Naive thymus-derived CD8-positive, alpha-beta T cell (primary cell): ENCODE measurements around the gene ACOT4. TPM values are rescaled to one million over a fixed set of nuclear protein-coding genes. Genes with fewer than 3 reads are reported as not detected.
A peak's percentile ranks its signal among the peaks of the same experiment; 100 is the strongest.
"Not testable (repeated sequence)": the region's sequence is repeated elsewhere in the genome, so short reads cannot be mapped to it uniquely, and the experiment has no call there.

ENCODE experiments used
- ATAC-seq, 2 donors: fragments of 150-1000 bp; cut with Tn5 transposase in 1 of 2; sonication (Bioruptor Pico), chemical (Tn5 transposase) in 1 of 2; 1 replicate in 1 of 2; 2 replicates in 1 of 2; pipeline ENCODE4 v1.10.0; 2021; ENCODE audit warnings: mild to moderate bottlenecking in 2 of 2, moderate library complexity in 2 of 2
- POLR2A ChIA-PET: fragments of 350-600 bp; sonication (Branson Sonifier 250); formaldehyde crosslinking; loops from one replicate; lab custom pipeline; 2021; ENCODE audit warnings: antibody characterized with exemption; lab: Charles Lee
- DNase-seq, 10 donors: peaks; one replicate each; pipeline versions ENCODE4 v3.0.0 to v3.0.0-alpha.2; 2020 to 2022
- H3K27ac Mint-ChIP-seq, 10 donors: one replicate each; pipeline ENCODE4 v1.8.0; 2020 to 2022; ENCODE audit warnings: mild to moderate bottlenecking in 10 of 10, mixed read lengths in 10 of 10, moderate library complexity in 4 of 10, inconsistent platforms in 1 of 10
- H3K27me3 Mint-ChIP-seq, 5 donors: one replicate each; pipeline ENCODE4 v1.8.0; 2021 to 2022; ENCODE audit warnings: mixed read lengths in 5 of 5
- H3K36me3 Mint-ChIP-seq, 3 donors: one replicate each; pipeline ENCODE4 v1.8.0; 2020 to 2022; ENCODE audit warnings: mixed read lengths in 3 of 3, mild to moderate bottlenecking in 2 of 3, inconsistent platforms in 1 of 3
- H3K4me1 Mint-ChIP-seq, 4 donors: one replicate each; pipeline ENCODE4 v1.8.0; 2021 to 2022; ENCODE audit warnings: mixed read lengths in 4 of 4
- H3K4me3 Mint-ChIP-seq, 10 donors: one replicate each; pipeline ENCODE4 v1.8.0; 2020 to 2022; ENCODE audit warnings: mild to moderate bottlenecking in 10 of 10, mixed read lengths in 10 of 10, moderate library complexity in 6 of 10, inconsistent platforms in 1 of 10
- H3K9me3 Mint-ChIP-seq, 9 donors: one replicate each; pipeline ENCODE4 v1.8.0; 2020 to 2022; ENCODE audit warnings: mixed read lengths in 9 of 9, mild to moderate bottlenecking in 3 of 9, inconsistent platforms in 1 of 9, moderate library complexity in 1 of 9
- polyA plus RNA-seq, 3 donors: library from polyadenylated mRNA; unstranded; fragments of 300-500 nt; fragmentation: Illumina TruSeq; gene quantifications; one replicate each; pipeline ENCODE4 v1.2.3, GENCODE V29; 2021
- total RNA-seq, 8 experiments: library from RNA in 2 of 8; stranded (reverse) in 2 of 8; gene quantifications; one replicate each; pipeline ENCODE4 v1.2.3 and lab custom pipeline; 2021 to 2026

ACOT4 gene
- 1 to 10 TPM in 1 of 2 experiments, under 1 TPM in 1; 0.99 to 1.3 TPM for total RNA-seq
- polyA plus RNA-seq = 1 to 10 TPM; 1.9 to 4.0 (median 2.7) TPM
- total RNA-seq (lab: John Stamatoyannopoulos, UW) = 0 to 0.43 (median 0.24) reads per million in 6 experiments

DNA sequence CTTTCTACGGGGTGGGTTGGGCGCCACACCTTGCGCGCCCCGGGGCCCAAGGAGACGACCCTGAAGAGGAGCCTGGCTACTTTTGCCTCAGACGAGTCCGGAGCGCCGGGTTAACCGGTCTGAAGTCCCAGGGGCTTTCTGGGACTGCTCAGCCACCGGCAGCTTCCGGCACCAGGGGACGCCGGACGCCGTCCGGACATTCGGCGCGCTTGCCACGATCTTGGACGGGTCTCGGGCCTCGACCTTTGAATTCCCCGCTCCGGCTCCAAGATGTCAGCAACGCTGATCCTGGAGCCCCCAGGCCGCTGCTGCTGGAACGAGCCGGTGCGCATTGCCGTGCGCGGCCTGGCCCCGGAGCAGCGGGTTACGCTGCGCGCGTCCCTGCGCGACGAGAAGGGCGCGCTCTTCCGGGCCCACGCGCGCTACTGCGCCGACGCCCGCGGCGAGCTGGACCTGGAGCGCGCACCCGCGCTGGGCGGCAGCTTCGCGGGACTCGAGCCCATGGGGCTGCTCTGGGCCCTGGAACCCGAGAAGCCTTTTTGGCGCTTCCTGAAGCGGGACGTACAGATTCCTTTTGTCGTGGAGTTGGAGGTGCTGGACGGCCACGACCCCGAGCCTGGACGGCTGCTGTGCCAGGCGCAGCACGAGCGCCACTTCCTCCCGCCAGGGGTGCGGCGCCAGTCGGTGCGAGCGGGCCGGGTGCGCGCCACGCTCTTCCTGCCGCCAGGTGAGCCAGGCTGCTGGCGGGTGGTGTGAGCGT is at the start of gene ACOT4:
Gene ACOT4, plus strand, starts transcription at position 184 of the 760 bp plus-strand sequence. Its CDS starts 87 bp downstream, at position 271.
- Mint-ChIP-seq H3K4me1 (peaks cover 5 to 25% (median 7%) of the 10 kb centered on the region in 4 donors), H3K4me3 (peak within 1 kb of the TSS; percentile 68 to 88 (median 78)), H3K36me3 (no peaks in the 10 kb centered on the region), H3K27me3 (no peaks in the 10 kb centered on the region), H3K9me3 (no peaks in the 10 kb centered on the region), H3K27ac (peak within 1 kb of the TSS in 9 of 10 donors; percentile 48 to 89 (median 65))
- DNase-seq = peak; percentile 21 to 71 (median 55)
- POLR2A ChIA-PET = interaction anchor here (0.7 to 3.7 kb wide), 9 partner anchors 13 to 1153 kb away, joined by 3 to 40 read pairs (median 3); partner anchors contain the start of genes ACOT2, ACOT6 and RIOX1
- peak; percentile 87 to 88 for ATAC-seq

DNA sequence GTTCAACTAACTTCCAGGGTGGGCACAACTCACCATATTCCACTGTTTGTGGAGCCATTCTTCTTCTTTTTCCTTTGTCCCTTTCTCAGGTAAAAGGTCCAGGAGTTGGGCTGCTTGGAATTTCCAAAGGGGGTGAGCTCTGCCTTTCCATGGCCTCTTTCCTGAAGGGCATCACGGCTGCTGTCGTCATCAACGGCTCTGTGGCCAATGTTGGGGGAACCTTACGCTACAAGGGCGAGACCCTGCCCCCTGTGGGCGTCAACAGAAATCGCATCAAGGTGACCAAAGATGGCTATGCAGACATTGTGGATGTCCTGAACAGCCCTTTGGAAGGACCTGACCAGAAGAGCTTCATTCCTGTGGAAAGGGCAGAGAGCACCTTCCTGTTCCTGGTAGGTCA is 48.7 kb upstream of the ACOT4 start:
- H3K27ac Mint-ChIP-seq, H3K36me3 Mint-ChIP-seq, ATAC-seq, H3K9me3 Mint-ChIP-seq, H3K27me3 Mint-ChIP-seq, H3K4me1 Mint-ChIP-seq, DNase-seq, H3K4me3 Mint-ChIP-seq, POLR2A ChIA-PET: not testable (repeated sequence)

DNA sequence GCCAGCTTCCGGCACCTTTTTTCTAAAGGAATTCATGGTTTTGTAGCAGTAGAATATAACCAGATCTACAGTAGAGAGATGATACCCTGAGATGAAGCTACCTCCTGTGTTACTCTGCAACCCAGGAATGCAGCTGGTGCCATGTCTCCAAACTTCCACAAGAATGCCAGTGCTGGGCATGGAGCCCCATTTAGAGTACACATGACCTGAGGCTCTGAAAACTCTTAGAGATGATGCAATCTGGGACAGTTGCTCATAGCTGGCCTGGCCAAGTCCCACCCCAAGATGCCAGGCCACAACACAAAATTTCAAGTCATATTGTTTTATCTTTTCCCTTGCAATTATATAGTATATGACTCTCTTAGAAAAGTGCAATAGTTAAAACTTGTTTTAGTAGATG is 46.3 kb upstream of the ACOT4 start:
- H3K36me3 Mint-ChIP-seq, DNase-seq, H3K4me1 Mint-ChIP-seq, H3K27ac Mint-ChIP-seq, ATAC-seq, H3K4me3 Mint-ChIP-seq, POLR2A ChIA-PET, H3K9me3 Mint-ChIP-seq, H3K27me3 Mint-ChIP-seq: not testable (repeated sequence)

DNA sequence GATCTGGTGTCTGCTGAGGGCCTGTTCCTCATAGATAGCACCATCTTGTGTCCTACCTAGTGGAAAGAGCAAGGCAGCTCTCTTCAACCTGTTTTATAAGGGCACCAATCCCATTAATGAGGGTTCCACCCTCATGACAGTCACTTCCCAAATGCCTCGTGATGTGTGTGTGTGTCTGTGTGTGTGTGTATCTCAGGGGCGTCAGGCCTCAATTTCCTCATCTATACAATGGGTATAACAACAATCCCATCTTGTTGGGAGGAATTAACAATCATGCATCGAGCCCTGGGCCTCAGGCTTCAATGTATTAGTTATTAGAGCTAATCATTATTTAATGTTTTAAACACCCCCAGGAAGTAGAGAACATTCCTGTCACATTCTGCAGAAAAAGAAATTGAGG is 42.6 kb upstream of the ACOT4 start:
- H3K36me3 Mint-ChIP-seq, ATAC-seq, H3K27ac Mint-ChIP-seq, DNase-seq, H3K4me3 Mint-ChIP-seq, H3K9me3 Mint-ChIP-seq, POLR2A ChIA-PET, H3K4me1 Mint-ChIP-seq, H3K27me3 Mint-ChIP-seq: not testable (repeated sequence)

GRCh38 chr14:73549889-73550524 is 41.7 kb upstream of the ACOT4 start:
- POLR2A ChIA-PET, H3K9me3 Mint-ChIP-seq, H3K4me3 Mint-ChIP-seq, DNase-seq, ATAC-seq, H3K4me1 Mint-ChIP-seq, H3K36me3 Mint-ChIP-seq, H3K27me3 Mint-ChIP-seq, H3K27ac Mint-ChIP-seq: not testable (repeated sequence)

- POLR2A ChIA-PET = no interaction called here
- Mint-ChIP-seq H3K4me1 (no peaks in the 10 kb centered on the region), H3K4me3 (no peak overlapping the region), H3K27ac (no peak overlapping the region), H3K36me3 (no peaks in the 10 kb centered on the region), H3K27me3 (no peaks in the 10 kb centered on the region), H3K9me3 (peaks cover 0 to 6% (median 0%) of the 10 kb centered on the region in 9 donors)
- no peak for ATAC-seq
- DNase-seq = no peak
These were observed 37.8 kb upstream of the ACOT4 start for GRCh38 chr14:73553845-73554244.

DNA sequence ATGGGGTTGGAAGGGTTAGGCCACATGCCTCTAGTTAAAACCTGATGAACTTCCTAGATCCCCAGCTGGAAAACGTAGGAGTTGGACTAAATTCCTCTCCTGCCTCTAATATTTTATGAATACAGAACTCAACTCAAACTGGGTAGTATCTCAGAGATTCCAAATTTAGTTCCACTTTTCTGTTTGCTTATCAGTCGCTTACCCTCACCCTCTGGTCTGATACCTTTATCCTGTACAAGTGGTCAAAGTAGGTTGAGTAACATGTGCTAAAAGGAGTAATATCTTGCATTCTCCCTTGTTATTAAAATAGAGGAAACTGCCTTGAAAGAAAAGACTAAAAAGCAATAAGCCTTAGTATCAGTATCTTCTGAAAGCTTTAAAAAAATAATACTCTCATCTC is 34.5 kb upstream of the ACOT4 start:
- DNase-seq, H3K36me3 Mint-ChIP-seq, POLR2A ChIA-PET, H3K27ac Mint-ChIP-seq, H3K4me1 Mint-ChIP-seq, H3K27me3 Mint-ChIP-seq, ATAC-seq, H3K9me3 Mint-ChIP-seq, H3K4me3 Mint-ChIP-seq: not testable (repeated sequence)

- DNase-seq, H3K27me3 Mint-ChIP-seq, H3K4me1 Mint-ChIP-seq, ATAC-seq, H3K4me3 Mint-ChIP-seq, H3K36me3 Mint-ChIP-seq, H3K27ac Mint-ChIP-seq: not testable (repeated sequence)
- peaks cover 0 to 15% (median 8%) of the 10 kb centered on the region in 9 donors for H3K9me3 Mint-ChIP-seq
- POLR2A ChIA-PET = interaction anchor here (0.7 kb wide), 1 partner anchor 218 kb away, joined by 4 read pairs; no protein-coding TSS in a partner anchor
These were observed 33.4 kb upstream of the ACOT4 start for GRCh38 chr14:73558238-73558637.

DNA sequence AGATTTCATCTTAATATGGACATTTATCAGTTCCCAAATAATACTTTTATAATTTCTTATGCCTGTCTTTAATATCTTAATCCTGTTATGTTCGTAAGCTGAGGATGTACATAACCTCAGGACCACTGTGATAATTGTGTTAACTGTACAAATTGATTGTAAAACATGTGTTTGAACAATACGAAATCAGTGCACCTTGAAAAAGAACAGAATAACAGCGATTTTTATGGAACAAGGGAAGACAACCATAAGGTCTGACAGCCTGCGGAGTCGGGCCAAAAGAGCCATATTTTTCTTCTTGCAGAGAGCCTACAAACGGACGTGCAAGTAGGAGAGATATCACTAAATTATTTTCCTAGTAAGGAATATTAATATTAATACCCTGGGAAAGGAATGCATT is 29.4 kb upstream of the ACOT4 start:
- peaks cover 0 to 15% (median 9%) of the 10 kb centered on the region in 9 donors for H3K9me3 Mint-ChIP-seq
- DNase-seq, POLR2A ChIA-PET, H3K27ac Mint-ChIP-seq, H3K4me3 Mint-ChIP-seq, ATAC-seq, H3K27me3 Mint-ChIP-seq: not testable (repeated sequence)
- H3K4me1 Mint-ChIP-seq = peaks cover 10 to 25% (median 22%) of the 10 kb centered on the region in 4 donors
- peaks cover 0 to 18% (median 16%) of the 10 kb centered on the region in 3 donors for H3K36me3 Mint-ChIP-seq

DNA sequence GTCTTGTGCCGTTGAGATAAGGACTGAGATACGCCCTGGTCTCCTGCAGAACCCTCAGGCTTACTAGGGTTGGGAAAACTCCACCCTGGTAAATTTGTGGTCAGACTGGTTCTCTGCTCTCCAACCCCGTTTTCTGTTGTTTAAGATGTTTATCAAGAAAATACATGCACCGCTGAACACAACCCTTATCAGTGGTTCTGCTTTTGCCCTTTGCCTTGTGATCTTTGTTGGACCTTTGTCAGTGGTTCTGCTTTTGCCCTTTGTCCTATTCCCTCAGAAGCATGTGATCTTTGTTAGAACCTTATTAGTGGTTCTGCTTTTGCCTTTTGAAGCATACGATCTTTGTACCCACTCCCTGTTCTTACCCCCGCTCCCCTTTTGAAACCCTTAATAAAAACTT is 29.0 kb upstream of the ACOT4 start:
- Mint-ChIP-seq H3K9me3 (peaks cover 0 to 15% (median 9%) of the 10 kb centered on the region in 9 donors), H3K36me3 (peaks cover 0 to 18% (median 16%) of the 10 kb centered on the region in 3 donors), H3K4me1 (peaks cover 12 to 30% (median 26%) of the 10 kb centered on the region in 4 donors)
- H3K27ac Mint-ChIP-seq, H3K27me3 Mint-ChIP-seq, ATAC-seq, POLR2A ChIA-PET, DNase-seq, H3K4me3 Mint-ChIP-seq: not testable (repeated sequence)

DNA sequence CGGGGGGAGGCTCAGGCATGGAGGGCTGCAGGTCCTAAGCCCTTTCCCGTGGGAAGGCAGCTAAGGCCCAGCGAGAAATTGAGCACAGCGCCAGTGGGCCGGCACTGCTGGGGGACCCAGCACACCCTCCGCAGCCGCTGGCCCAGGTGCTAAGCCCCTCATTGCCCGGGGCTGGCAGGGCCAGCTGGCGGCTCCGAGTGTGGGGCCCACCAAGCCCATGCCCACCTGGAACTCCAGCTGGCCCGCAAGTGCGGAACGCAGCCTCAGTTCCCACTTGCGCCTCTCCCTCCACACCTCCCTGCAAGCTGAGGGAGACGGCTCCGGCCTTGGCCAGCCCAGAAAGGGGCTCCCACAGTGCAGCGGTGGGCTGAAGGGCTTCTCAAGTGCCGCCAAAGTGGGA is 25.2 kb upstream of the ACOT4 start:
- H3K36me3 Mint-ChIP-seq = peaks cover 0 to 18% (median 16%) of the 10 kb centered on the region in 3 donors
- H3K4me3 Mint-ChIP-seq = peak overlapping the region in 3 of 10 donors; percentile 31 to 96 (median 92)
- H3K27ac Mint-ChIP-seq, DNase-seq, H3K27me3 Mint-ChIP-seq, ATAC-seq: not testable (repeated sequence)
- peaks cover 25 to 55% (median 46%) of the 10 kb centered on the region in 4 donors for H3K4me1 Mint-ChIP-seq
- H3K9me3 Mint-ChIP-seq = peaks cover 0 to 15% (median 9%) of the 10 kb centered on the region in 9 donors
- POLR2A ChIA-PET = interaction anchor here (1.0 to 2.0 kb wide), 2 partner anchors 75 to 147 kb away, joined by 3 to 12 read pairs; partner anchors contain the start of genes PNMA1 and RIOX1

- Mint-ChIP-seq H3K9me3 (peaks cover 0 to 11% (median 7%) of the 10 kb centered on the region in 9 donors), H3K36me3 (peaks cover 0 to 18% (median 16%) of the 10 kb centered on the region in 3 donors), H3K4me1 (peaks cover 25 to 52% (median 46%) of the 10 kb centered on the region in 4 donors), H3K4me3 (peak overlapping the region; percentile 79 to 98 (median 95)), H3K27ac (peak overlapping the region in 7 of 10 donors; percentile 31 to 99 (median 96))
- POLR2A ChIA-PET = interaction anchor here (2.0 kb wide), 1 partner anchor 76 kb away, joined by 12 read pairs; the partner anchor contains the start of gene RIOX1
- H3K27me3 Mint-ChIP-seq, ATAC-seq, DNase-seq: not testable (repeated sequence)
These were observed 24.7 kb upstream of the ACOT4 start for GRCh38 chr14:73566935-73567334.
